Measurements from ENCODE around the gene SCLT1.

Gene SCLT1

GRCh38 chr4:128861856-128862518, 231.4 kb downstream of the SCLT1 start:
- no peaks in the 10 kb centered on the region for H3K27me3 ChIP-seq (ENCODE audit: control insufficient read depth in 1 of 2, insufficient read depth in 1 of 2, low read length in 2 of 2)
- no peak overlapping the region for H2AFZ ChIP-seq (ENCODE audit: low read depth, low read length)
- no peak for DNase-seq
- peaks cover 19% of the 10 kb centered on the region for H3K4me1 ChIP-seq (ENCODE audit: control insufficient read depth, insufficient read depth, low read depth, low read length)
- no peak overlapping the region for H3K27ac ChIP-seq (ENCODE audit: low read length, poor library complexity, severe bottlenecking)
- 97% methylated on average over 12 of the region's 13 CpGs for WGBS
- no peak overlapping the region for H2BK15ac ChIP-seq (ENCODE audit: low read depth, poor library complexity, severe bottlenecking)
- H3K14ac ChIP-seq (ENCODE audit: low read length in 2 of 2), result no peak overlapping the region
- no peak overlapping the region for H3K9ac ChIP-seq (ENCODE audit: low read length)
- no peak overlapping the region for H4K91ac ChIP-seq (ENCODE audit: low read length)
- peaks cover 58 to 70% of the 10 kb centered on the region in 2 experiments for H3K36me3 ChIP-seq (ENCODE audit: control insufficient read depth in 1 of 2, insufficient read depth in 2 of 2, low read depth in 1 of 2, low read length in 2 of 2)
- no peak overlapping the region for H3K4ac ChIP-seq (ENCODE audit: low read depth in 1 of 2, low read length in 2 of 2)
- no peak overlapping the region for H2BK12ac ChIP-seq (ENCODE audit: low read length in 2 of 2)
- no peaks in the 10 kb centered on the region for H3K9me3 ChIP-seq (ENCODE audit: control insufficient read depth, low read length)
- peaks cover 30% of the 10 kb centered on the region for H3K79me1 ChIP-seq (replicated peaks; ENCODE audit: low read length, poor library complexity, severe bottlenecking)
- H3K4me3 ChIP-seq (ENCODE audit: insufficient read depth in 1 of 2, low read depth in 1 of 2, low read length in 2 of 2), result no peak overlapping the region
- no peak overlapping the region for H3K18ac ChIP-seq (ENCODE audit: low read depth in 1 of 2, low read length in 2 of 2)
- H2BK5ac ChIP-seq (ENCODE audit: low read depth, low read length, poor library complexity, severe bottlenecking), result no peak overlapping the region
- H3K4me2 ChIP-seq (ENCODE audit: low read length, poor library complexity, severe bottlenecking), result no peak overlapping the region
- peak overlapping the region; percentile 35 for H4K8ac ChIP-seq (ENCODE audit: low read length)
- no peak overlapping the region for H2AK5ac ChIP-seq (ENCODE audit: low read length, severe bottlenecking)
- H2BK120ac ChIP-seq (ENCODE audit: low read depth, low read length), result no peak overlapping the region
- H3K23ac ChIP-seq (ENCODE audit: low read length in 2 of 2), result no peak overlapping the region

GRCh38 chr4:128859887-128860677, 233.3 kb downstream of the SCLT1 start:
- DNase-seq, result peak; percentile 84
- H3K9ac ChIP-seq (ENCODE audit: low read length), result peak overlapping the region; percentile 7
- no peak overlapping the region for H4K91ac ChIP-seq (ENCODE audit: low read length)
- 41% methylated on average over 6 of the region's 6 CpGs for WGBS
- no peak overlapping the region for H3K4ac ChIP-seq (ENCODE audit: low read depth in 1 of 2, low read length in 2 of 2)
- H4K8ac ChIP-seq (ENCODE audit: low read length), result no peak overlapping the region
- H3K14ac ChIP-seq (ENCODE audit: low read length in 2 of 2), result no peak overlapping the region
- peak overlapping the region; percentile 18 for H3K27ac ChIP-seq (ENCODE audit: low read length, poor library complexity, severe bottlenecking)
- no peak overlapping the region for H3K4me2 ChIP-seq (ENCODE audit: low read length, poor library complexity, severe bottlenecking)
- peaks cover 29% of the 10 kb centered on the region for H3K79me1 ChIP-seq (replicated peaks; ENCODE audit: low read length, poor library complexity, severe bottlenecking)
- H3K18ac ChIP-seq (ENCODE audit: low read depth in 1 of 2, low read length in 2 of 2), result peak overlapping the region in 1 of 2 experiments; percentile 67
- H2BK15ac ChIP-seq (ENCODE audit: low read depth, poor library complexity, severe bottlenecking), result no peak overlapping the region
- H3K4me1 ChIP-seq (ENCODE audit: control insufficient read depth, insufficient read depth, low read depth, low read length), result peaks cover 27% of the 10 kb centered on the region
- H3K27me3 ChIP-seq (ENCODE audit: control insufficient read depth in 1 of 2, insufficient read depth in 1 of 2, low read length in 2 of 2), result no peaks in the 10 kb centered on the region
- no peaks in the 10 kb centered on the region for H3K9me3 ChIP-seq (ENCODE audit: control insufficient read depth, low read length)
- no peak overlapping the region for H2BK5ac ChIP-seq (ENCODE audit: low read depth, low read length, poor library complexity, severe bottlenecking)
- no peak overlapping the region for H2AFZ ChIP-seq (ENCODE audit: low read depth, low read length)
- peak overlapping the region; percentile 4 to 7 for H2BK12ac ChIP-seq (ENCODE audit: low read length in 2 of 2)
- peak overlapping the region in 1 of 2 experiments; percentile 27 for H3K4me3 ChIP-seq (ENCODE audit: insufficient read depth in 1 of 2, low read depth in 1 of 2, low read length in 2 of 2)
- H2BK120ac ChIP-seq (ENCODE audit: low read depth, low read length), result no peak overlapping the region
- H3K23ac ChIP-seq (ENCODE audit: low read length in 2 of 2), result no peak overlapping the region
- H3K36me3 ChIP-seq (ENCODE audit: control insufficient read depth in 1 of 2, insufficient read depth in 2 of 2, low read depth in 1 of 2, low read length in 2 of 2), result peaks cover 66 to 72% of the 10 kb centered on the region in 2 experiments
- no peak overlapping the region for H2AK5ac ChIP-seq (ENCODE audit: low read length, severe bottlenecking)

- Histone ChIP-seq H2BK12ac (ENCODE audit: low read length in 2 of 2) (peak overlapping the region; percentile 14 to 42), H2BK120ac (ENCODE audit: low read depth, low read length) (no peak overlapping the region), H3K18ac (ENCODE audit: low read depth in 1 of 2, low read length in 2 of 2) (peak overlapping the region; percentile 40 to 50), H3K4me2 (ENCODE audit: low read length, poor library complexity, severe bottlenecking) (no peak overlapping the region), H3K79me1 (replicated peaks; ENCODE audit: low read length, poor library complexity, severe bottlenecking) (peaks cover 26% of the 10 kb centered on the region), H3K4me3 (ENCODE audit: insufficient read depth in 1 of 2, low read depth in 1 of 2, low read length in 2 of 2) (peak overlapping the region in 1 of 2 experiments; percentile 65), H2BK5ac (ENCODE audit: low read depth, low read length, poor library complexity, severe bottlenecking) (no peak overlapping the region), H3K27me3 (ENCODE audit: control insufficient read depth in 1 of 2, insufficient read depth in 1 of 2, low read length in 2 of 2) (no peaks in the 10 kb centered on the region), H2AK5ac (ENCODE audit: low read length, severe bottlenecking) (no peak overlapping the region), H4K8ac (ENCODE audit: low read length) (peak overlapping the region; percentile 75), H3K23ac (ENCODE audit: low read length in 2 of 2) (peak overlapping the region in 1 of 2 experiments; percentile 20), H3K36me3 (ENCODE audit: control insufficient read depth in 1 of 2, insufficient read depth in 2 of 2, low read depth in 1 of 2, low read length in 2 of 2) (peaks cover 63 to 74% of the 10 kb centered on the region in 2 experiments), H2BK15ac (ENCODE audit: low read depth, poor library complexity, severe bottlenecking) (no peak overlapping the region), H3K14ac (ENCODE audit: low read length in 2 of 2) (peak overlapping the region in 1 of 2 experiments; percentile 94), H2AFZ (ENCODE audit: low read depth, low read length) (no peak overlapping the region), H3K4ac (ENCODE audit: low read depth in 1 of 2, low read length in 2 of 2) (no peak overlapping the region), H3K9ac (ENCODE audit: low read length) (peak overlapping the region; percentile 19), H3K9me3 (ENCODE audit: control insufficient read depth, low read length) (no peaks in the 10 kb centered on the region), H4K91ac (ENCODE audit: low read length) (peak overlapping the region; percentile 1), H3K4me1 (ENCODE audit: control insufficient read depth, insufficient read depth, low read depth, low read length) (peaks cover 29% of the 10 kb centered on the region), H3K27ac (ENCODE audit: low read length, poor library complexity, severe bottlenecking) (no peak overlapping the region)
- peak; percentile 17 for DNase-seq
- WGBS, result 83% methylated on average over 16 of the region's 18 CpGs
These were observed 234.3 kb downstream of the SCLT1 start for GRCh38 chr4:128858879-128859671.
